Measurements from ENCODE around the gene LRMDA.

GRCh38 chr10:76327441-76327840, 896.0 kb downstream of the LRMDA start:
- TF ChIP-seq CTCF (IDR thresholded peaks at IDR 0.05) (no peak), POLR2A (IDR thresholded peaks at IDR 0.05) (no peak), POLR2AphosphoS5 (IDR thresholded peaks at IDR 0.05) (no peak)
